ENCODE measurements around the gene EPHB1. TPM values are rescaled to one million over a fixed set of nuclear protein-coding genes. Genes with fewer than 3 reads are reported as not detected.

EPHB1 gene
- total and polyA plus RNA-seq, 2 of the 13 experiments (the other 11 are each of a cell fraction or from before 2014, with no cell fraction given): 0.07 to 0.21 TPM

GRCh38 chr3:135224815-135225362 is 429.8 kb downstream of the EPHB1 start:
- no peaks in the 10 kb centered on the region for H3K36me3 ChIP-seq (replicated peaks in 1 of 2; ENCODE audit: control insufficient read depth in 1 of 2, insufficient read depth in 2 of 2, low read length in 2 of 2)
- DNase-seq (ENCODE audit: low spot score): no peak
- H3K27me3 ChIP-seq (ENCODE audit: control insufficient read depth in 1 of 2, insufficient read depth in 2 of 2, low read length in 2 of 2): no peaks in the 10 kb centered on the region
- no peak overlapping the region for H3K9ac ChIP-seq (ENCODE audit: insufficient read depth, low read depth, low read length)
- H3K9me3 ChIP-seq (ENCODE audit: low read length): no peaks in the 10 kb centered on the region
- no peak for ATAC-seq
- no peak overlapping the region for H2AFZ ChIP-seq (ENCODE audit: low read length)
- no peaks in the 10 kb centered on the region for H3K4me1 ChIP-seq (ENCODE audit: insufficient read depth, low read length)
- H3K4me3 ChIP-seq (replicated peaks in 1 of 3; ENCODE audit: insufficient read depth in 1 of 3, low read depth in 2 of 3, low read length in 3 of 3): no peak overlapping the region
- no TSS peak for BruUV-seq (replicated peaks)
- FAIRE-seq: no peak
- in situ Hi-C loops (cut with HindIII; ENCODE audit: extremely low pct_ligation_motif_present, low pct_unique_long_range_greater_than_20kb): no loop called here
- intact Hi-C loops (cut with micrococcal nuclease; ENCODE audit: unreplicated experiment): no loop called here
- WGBS (ENCODE audit: low lambda C conversion rate): 1% methylated on average over 5 of the region's 5 CpGs
- no peak overlapping the region for H3K27ac ChIP-seq (ENCODE audit: extremely low read length, insufficient read depth, low read length)
- ChIA-PET POLR2A (no interaction called here), CTCF (ENCODE audit: low intra/inter-chr PET ratio, low total read pairs) (no interaction called here)
- H3K4me2 ChIP-seq (ENCODE audit: low read depth, low read length): no peak overlapping the region
- no peaks in the 10 kb centered on the region for H3K79me2 ChIP-seq (ENCODE audit: insufficient read depth, low read length)
- H4K20me1 ChIP-seq (ENCODE audit: insufficient read depth, low read length): no peaks in the 10 kb centered on the region
- TF ChIP-seq ZNF207 (IDR thresholded peaks at IDR 0.05; ENCODE audit: borderline replicate concordance) (no peak), ZNF484 (CRISPR knock-in tag; IDR thresholded peaks at IDR 0.05; ENCODE audit: borderline replicate concordance, low read depth) (no peak), NCOA2 (CRISPR knock-in tag; IDR thresholded peaks at IDR 0.05) (no peak), ZNF878 (CRISPR knock-in tag; IDR thresholded peaks at IDR 0.05) (no peak), ZGPAT (CRISPR knock-in tag; IDR thresholded peaks at IDR 0.05) (no peak), MAFG (CRISPR knock-in tag; IDR thresholded peaks at IDR 0.05) (no peak), ZNF576 (CRISPR knock-in tag; IDR thresholded peaks at IDR 0.05) (no peak), ATF3 (CRISPR knock-in tag; IDR thresholded peaks at IDR 0.05) (no peak), TOE1 (CRISPR knock-in tag; IDR thresholded peaks at IDR 0.05) (no peak), ZNF691 (CRISPR knock-in tag; IDR thresholded peaks at IDR 0.05; ENCODE audit: borderline replicate concordance, low read depth) (no peak), GMEB1 (CRISPR knock-in tag; IDR thresholded peaks at IDR 0.05; ENCODE audit: borderline replicate concordance) (no peak), HCFC1 (IDR thresholded peaks at IDR 0.05; ENCODE audit: low read depth, low read length) (no peak), HMGA1 (CRISPR knock-in tag; conservative IDR thresholded peaks at IDR 0.05) (no peak), IRF1 (CRISPR knock-in tag; IDR thresholded peaks at IDR 0.05; ENCODE audit: low read depth) (no peak), HOXA7 (CRISPR knock-in tag; IDR thresholded peaks at IDR 0.05) (no peak), ZNF569 (CRISPR knock-in tag; IDR thresholded peaks at IDR 0.05; ENCODE audit: borderline replicate concordance) (no peak), ZBTB2 (CRISPR knock-in tag; IDR thresholded peaks at IDR 0.05; ENCODE audit: low read depth) (no peak), JARID2 (CRISPR knock-in tag; IDR thresholded peaks at IDR 0.05; ENCODE audit: insufficient replicate concordance) (no peak), GZF1 (CRISPR knock-in tag; IDR thresholded peaks at IDR 0.05) (no peak)
